DND-41 (cell line): ENCODE measurements around the gene CDH19.

Experiments used
- EZH2 ChIP-seq: IDR thresholded peaks from 3 replicates; pipeline ENCODE4 v1.6.1; 2012; ENCODE audit warnings: borderline replicate concordance, low read depth, mild to moderate bottlenecking, moderate library complexity, low read length, inconsistent platforms; ENCODE audit not compliant: severe bottlenecking
- TF ChIP-seq, protein P1 (sequence below): IDR thresholded peaks from 2 replicates; pipeline ENCODE4 v1.5.1; 2012; ENCODE audit warnings: borderline replicate concordance, low read length, moderate library complexity, mild to moderate bottlenecking; ENCODE audit not compliant: poor library complexity, severe bottlenecking; ENCODE audit errors: extremely low read depth

- TF ChIP-seq, protein P1, sequence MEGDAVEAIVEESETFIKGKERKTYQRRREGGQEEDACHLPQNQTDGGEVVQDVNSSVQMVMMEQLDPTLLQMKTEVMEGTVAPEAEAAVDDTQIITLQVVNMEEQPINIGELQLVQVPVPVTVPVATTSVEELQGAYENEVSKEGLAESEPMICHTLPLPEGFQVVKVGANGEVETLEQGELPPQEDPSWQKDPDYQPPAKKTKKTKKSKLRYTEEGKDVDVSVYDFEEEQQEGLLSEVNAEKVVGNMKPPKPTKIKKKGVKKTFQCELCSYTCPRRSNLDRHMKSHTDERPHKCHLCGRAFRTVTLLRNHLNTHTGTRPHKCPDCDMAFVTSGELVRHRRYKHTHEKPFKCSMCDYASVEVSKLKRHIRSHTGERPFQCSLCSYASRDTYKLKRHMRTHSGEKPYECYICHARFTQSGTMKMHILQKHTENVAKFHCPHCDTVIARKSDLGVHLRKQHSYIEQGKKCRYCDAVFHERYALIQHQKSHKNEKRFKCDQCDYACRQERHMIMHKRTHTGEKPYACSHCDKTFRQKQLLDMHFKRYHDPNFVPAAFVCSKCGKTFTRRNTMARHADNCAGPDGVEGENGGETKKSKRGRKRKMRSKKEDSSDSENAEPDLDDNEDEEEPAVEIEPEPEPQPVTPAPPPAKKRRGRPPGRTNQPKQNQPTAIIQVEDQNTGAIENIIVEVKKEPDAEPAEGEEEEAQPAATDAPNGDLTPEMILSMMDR: no peak
- no peak for TF ChIP-seq EZH2
Observed at GRCh38 chr18:66506178-66506577, 97.7 kb downstream of the CDH19 start.
